B cell (primary cell): Measurements from ENCODE around the gene EEFSEC. TPM values are rescaled to one million over a fixed set of nuclear protein-coding genes. Genes with fewer than 3 reads are reported as not detected.

Experiments
- ATAC-seq: fragments of 200-7000 bp; cut with Tn5 transposase; one replicate; pipeline ENCODE4 v1.10.0; 2021; ENCODE audit warnings: low read depth, mild to moderate bottlenecking, moderate number of reproducible peaks, moderate library complexity
- CTCF ChIA-PET: fragments of 350-600 bp; sonication (Branson Sonifier 250); formaldehyde crosslinking; loops from one replicate; lab custom pipeline; 2021; ENCODE audit warnings: antibody characterized with exemption, inconsistent platforms; lab: Charles Lee
- POLR2A ChIA-PET: fragments of 350-600 bp; sonication (Branson Sonifier 250); formaldehyde crosslinking; loops from one replicate; lab custom pipeline; 2021; ENCODE audit warnings: antibody characterized with exemption; lab: Charles Lee
- DNase-seq: peaks from one replicate; pipeline ENCODE4 v3.0.0; 2013
- H2AFZ ChIP-seq: 2 replicates; pipeline ENCODE4 v1.6.1; 2012; ENCODE audit warnings: mild to moderate bottlenecking, low read depth, low read length; ENCODE audit not compliant: insufficient read depth, poor library complexity, severe bottlenecking
- H3K27ac ChIP-seq, 2 donors: 1 replicate in 1 of 2; 2 replicates in 1 of 2; pipeline ENCODE4 v1.5.1; 2012 to 2013; ENCODE audit warnings: low read length in 2 of 2, mild to moderate bottlenecking in 2 of 2, moderate library complexity in 1 of 2
- H3K27me3 ChIP-seq, 4 experiments: fragments of 200-600 bp in 1 of 4; sonication (generic) in 1 of 4; replicated peaks in 1 of 4; 1 replicate in 2 of 4; 2 replicates in 2 of 4; pipeline versions ENCODE4 v1.6.1 to v1.7.0; 2013 to 2016; ENCODE audit warnings: low read length in 3 of 4, mild to moderate bottlenecking in 2 of 4, mixed read lengths in 1 of 4, moderate library complexity in 1 of 4; ENCODE audit not compliant: insufficient read depth in 4 of 4, control insufficient read depth in 3 of 4; ENCODE audit errors: control extremely low read depth in 1 of 4
- H3K36me3 ChIP-seq, 2 experiments: replicated peaks in 1 of 2; 1 replicate in 1 of 2; 2 replicates in 1 of 2; pipeline versions ENCODE4 v1.6.1 to v1.7.1; 2013; ENCODE audit warnings: low read length in 1 of 2; ENCODE audit not compliant: insufficient read depth in 2 of 2, control insufficient read depth in 1 of 2; ENCODE audit errors: control extremely low read depth in 1 of 2, extremely low read depth in 1 of 2
- H3K4me1 ChIP-seq, 2 donors: fragments of 200-600 bp in 1 of 2; sonication (generic) in 1 of 2; 1 replicate in 1 of 2; 2 replicates in 1 of 2; pipeline versions ENCODE4 v1.5.1 to v1.6.1; 2013 to 2017; ENCODE audit warnings: low read length in 2 of 2; ENCODE audit not compliant: control insufficient read depth in 2 of 2, insufficient read depth in 2 of 2
- H3K4me2 ChIP-seq: replicated peaks from 2 replicates; pipeline ENCODE3; 2012; ENCODE audit warnings: mild to moderate bottlenecking, low read depth, low read length; ENCODE audit not compliant: poor library complexity, severe bottlenecking
- H3K4me3 ChIP-seq, 5 experiments: fragments of 200-600 bp in 1 of 5; sonication (generic) in 1 of 5; 1 replicate in 3 of 5; 2 replicates in 2 of 5; pipeline versions ENCODE4 v1.5.1 to v1.7.0; 2011 to 2016; ENCODE audit warnings: low read length in 4 of 5, mild to moderate bottlenecking in 4 of 5, low read depth in 2 of 5, control low read depth in 1 of 5, moderate library complexity in 1 of 5; ENCODE audit not compliant: insufficient read depth in 1 of 5; ENCODE audit errors: control extremely low read depth in 1 of 5, extremely low read depth in 1 of 5
- H3K79me2 ChIP-seq: fragments of 200-600 bp; sonication (generic); one replicate; pipeline ENCODE4 v1.6.0; 2016; ENCODE audit warnings: low read length; ENCODE audit not compliant: control insufficient read depth, insufficient read depth
- H3K9ac ChIP-seq: fragments of 200-600 bp; sonication (generic); 2 replicates; pipeline ENCODE4 v1.6.1; 2017; ENCODE audit warnings: mild to moderate bottlenecking, low read length, moderate library complexity
- H3K9me3 ChIP-seq, 3 donors: one replicate each; pipeline versions ENCODE4 v1.6.1 to v1.7.1; 2013; ENCODE audit warnings: low read length in 2 of 3; ENCODE audit not compliant: control insufficient read depth in 2 of 3, insufficient read depth in 1 of 3; ENCODE audit errors: control extremely low read depth in 1 of 3
- H4K20me1 ChIP-seq: 2 replicates; pipeline ENCODE4 v1.6.0; 2012; ENCODE audit warnings: mild to moderate bottlenecking, low read length; ENCODE audit not compliant: insufficient read depth, control insufficient read depth, poor library complexity, severe bottlenecking
- H3K27ac Mint-ChIP-seq: one replicate; pipeline ENCODE4 v1.8.0; 2021; ENCODE audit warnings: mixed read lengths
- H3K27me3 Mint-ChIP-seq: one replicate; pipeline ENCODE4 v1.8.0; 2021; ENCODE audit warnings: mixed read lengths
- H3K4me1 Mint-ChIP-seq: one replicate; pipeline ENCODE4 v1.8.0; 2021; ENCODE audit warnings: mixed read lengths
- H3K4me3 Mint-ChIP-seq: one replicate; pipeline ENCODE4 v1.8.0; 2021; ENCODE audit warnings: mixed read lengths
- H3K9me3 Mint-ChIP-seq: one replicate; pipeline ENCODE4 v1.8.0; 2022; ENCODE audit warnings: mixed read lengths; ENCODE audit not compliant: insufficient read depth
- CTCF ChIP-seq: fragments of 200-600 bp; IDR thresholded peaks from one replicate; pipeline ENCODE4 v1.8.0; 2022; ENCODE audit warnings: antibody characterized with exemption, mild to moderate bottlenecking
- EZH2 ChIP-seq: IDR thresholded peaks from 2 replicates; pipeline ENCODE4 v1.6.1; 2012; ENCODE audit warnings: borderline replicate concordance, low read depth, mild to moderate bottlenecking, moderate library complexity, low read length; ENCODE audit not compliant: insufficient read depth, poor library complexity, severe bottlenecking
- WGBS: methylation state at CpG from one replicate; pipeline ENCODE4 v1.1.5; 2013; ENCODE audit warnings: missing lambda C conversion rate; ENCODE audit not compliant: insufficient coverage; 5-methylcytosine and 5-hydroxymethylcytosine counted together
- intact Hi-C: fragments of 100-400 bp; cut with micrococcal nuclease; formaldehyde crosslinking; loops from one replicate; pipeline ENCODE4 v1.10.0; 2022
- polyA plus RNA-seq: library from polyadenylated mRNA; depleted of rRNA; stranded (reverse); fragments of >200 nt; gene quantifications from 2 replicates; pipeline ENCODE4 v1.2.3, GENCODE V29; 2012
- total RNA-seq, 2 donors: library from RNA; stranded (reverse); fragments of 120-200 nt in 1 of 2; gene quantifications; 1 replicate in 1 of 2; 2 replicates in 1 of 2; pipeline versions ENCODE4 v1.2.3 to v1.2.4, GENCODE V29; 2013 to 2022

The EEFSEC gene
- total and polyA plus RNA-seq, 2 donors (not counting 1 experiment from before 2014, with no cell fraction given), result 17.9 to 18.4 TPM

- Histone ChIP-seq H3K4me2 (no peak overlapping the region), H4K20me1 (no peaks in the 10 kb centered on the region), H3K9ac (no peak overlapping the region), H3K27ac (no peak overlapping the region), H3K36me3 (peaks cover 3 to 31% of the 10 kb centered on the region in 2 experiments), H3K4me3 (no peak overlapping the region), H3K79me2 (no peaks in the 10 kb centered on the region), H3K27me3 (no peaks in the 10 kb centered on the region), H2AFZ (no peak overlapping the region), H3K4me1 (no peaks in the 10 kb centered on the region), H3K9me3 (no peaks in the 10 kb centered on the region)
- 98% methylated on average over 8 of the region's 8 CpGs for WGBS
- ChIA-PET CTCF (no interaction called here), POLR2A (no interaction called here)
- peaks cover 7% of the 10 kb centered on the region for H3K4me1 Mint-ChIP-seq
- H3K4me3 Mint-ChIP-seq, result no peak overlapping the region
- no peak for ATAC-seq
- intact Hi-C loops, result no loop called here
- no peak overlapping the region for H3K27ac Mint-ChIP-seq
- H3K9me3 Mint-ChIP-seq, result no peaks in the 10 kb centered on the region
- H3K27me3 Mint-ChIP-seq, result no peaks in the 10 kb centered on the region
- TF ChIP-seq CTCF (no peak), EZH2 (no peak)
- no peak for DNase-seq
Measured at GRCh38 chr3:128342701-128343180, 189.5 kb downstream of the EEFSEC start.

GRCh38 chr3:128343287-128344051 is 190.2 kb downstream of the EEFSEC start:
- no peak overlapping the region for H3K4me3 ChIP-seq
- no peak overlapping the region for H3K4me3 Mint-ChIP-seq
- H3K4me1 ChIP-seq, result peaks cover under 1 to 1% of the 10 kb centered on the region in 2 donors
- peaks cover 3 to 24% of the 10 kb centered on the region in 2 experiments for H3K36me3 ChIP-seq
- no peak overlapping the region for H3K27ac ChIP-seq
- no peak overlapping the region for H3K9ac ChIP-seq
- no peaks in the 10 kb centered on the region for H4K20me1 ChIP-seq
- no peaks in the 10 kb centered on the region for H3K9me3 Mint-ChIP-seq
- ChIA-PET POLR2A (no interaction called here), CTCF (no interaction called here)
- H3K4me1 Mint-ChIP-seq, result peaks cover 14% of the 10 kb centered on the region
- H3K79me2 ChIP-seq, result no peaks in the 10 kb centered on the region
- TF ChIP-seq CTCF (no peak), EZH2 (no peak)
- H2AFZ ChIP-seq, result no peak overlapping the region
- 80% methylated on average over 1 of the region's 6 CpGs for WGBS
- intact Hi-C loops, result no loop called here
- no peaks in the 10 kb centered on the region for H3K27me3 Mint-ChIP-seq
- H3K9me3 ChIP-seq, result no peaks in the 10 kb centered on the region
- H3K27ac Mint-ChIP-seq, result no peak overlapping the region
- DNase-seq (no peak), ATAC-seq (no peak)
- no peak overlapping the region for H3K4me2 ChIP-seq
- H3K27me3 ChIP-seq, result no peaks in the 10 kb centered on the region
